IMR-90 (cell line): ENCODE results near the gene LRRC4C. TPM values are rescaled to one million over a fixed set of nuclear protein-coding genes. Genes with fewer than 3 reads are reported as not detected.

ENCODE experiments used
- ATAC-seq: fragments of 200-7000 bp; cut with Tn5 transposase; 2 replicates; pipeline ENCODE4 v1.9.1; 2020; ENCODE audit warnings: low read depth, mild to moderate bottlenecking, moderate library complexity
- BruUV-seq: library from RNA; stranded (reverse); fragments of 400-500 nt; replicated peaks from 2 replicates; lab custom pipeline; 2021; lab: Mats Ljungman, UMichigan
- CTCF ChIA-PET: fragments of 300-600 bp; formaldehyde crosslinking; extraction: SDS; loops from one replicate; lab custom pipeline; 2021; ENCODE audit warnings: antibody characterized with exemption; lab: Yijun Ruan, JAX
- POLR2A ChIA-PET: fragments of 300-600 bp; sonication (Branson Sonifier 250); formaldehyde crosslinking; loops from one replicate; lab custom pipeline; 2022; ENCODE audit warnings: antibody characterized with exemption; ENCODE audit not compliant: unreplicated experiment; lab: Charles Lee
- DNase-seq: peaks from one replicate; pipeline ENCODE4 v3.0.0; 2013
- H2AFZ ChIP-seq: replicated peaks from 2 replicates; pipeline ENCODE3; 2013; ENCODE audit warnings: low read length, mild to moderate bottlenecking; ENCODE audit not compliant: poor library complexity
- H2AK5ac ChIP-seq: 2 replicates; pipeline ENCODE4 v1.6.1; 2013; ENCODE audit warnings: low read depth, low read length, inconsistent platforms
- H2AK9ac ChIP-seq: replicated peaks from 2 replicates; pipeline ENCODE3; 2013; ENCODE audit warnings: mild to moderate bottlenecking, low read depth, low read length, moderate library complexity; ENCODE audit not compliant: poor library complexity
- H2BK120ac ChIP-seq: 2 replicates; pipeline ENCODE4 v1.6.1; 2013; ENCODE audit warnings: low read depth, low read length, inconsistent platforms
- H2BK15ac ChIP-seq: 3 replicates; pipeline ENCODE4 v1.6.1; 2013; ENCODE audit warnings: low read depth, low read length, inconsistent platforms
- H2BK20ac ChIP-seq: 2 replicates; pipeline ENCODE4 v1.6.1; 2013; ENCODE audit warnings: low read depth, mild to moderate bottlenecking, inconsistent platforms, low read length, moderate library complexity
- H2BK5ac ChIP-seq: 2 replicates; pipeline ENCODE4 v1.6.1; 2013; ENCODE audit warnings: mild to moderate bottlenecking, low read depth, low read length, inconsistent platforms; ENCODE audit not compliant: poor library complexity, severe bottlenecking
- H3K14ac ChIP-seq: replicated peaks from 2 replicates; pipeline ENCODE4 v1.6.1; 2013; ENCODE audit warnings: low read depth, low read length, inconsistent platforms
- H3K18ac ChIP-seq: 2 replicates; pipeline ENCODE4 v1.6.1; 2013; ENCODE audit warnings: low read depth, low read length, control low read depth
- H3K23ac ChIP-seq: 2 replicates; pipeline ENCODE4 v1.6.1; 2013; ENCODE audit warnings: low read depth, low read length, inconsistent platforms
- H3K27ac ChIP-seq: 2 replicates; pipeline ENCODE4 v1.5.1; 2013; ENCODE audit warnings: mild to moderate bottlenecking, control low read depth, low read length; ENCODE audit not compliant: insufficient read depth
- H3K27me3 ChIP-seq: 2 replicates; pipeline ENCODE4 v1.6.1; 2013; ENCODE audit warnings: low read length; ENCODE audit not compliant: control insufficient read depth, insufficient read depth
- H3K36me3 ChIP-seq: 2 replicates; pipeline ENCODE4 v1.6.1; 2013; ENCODE audit warnings: low read length, mixed read lengths; ENCODE audit not compliant: control insufficient read depth, insufficient read depth
- H3K4ac ChIP-seq: 2 replicates; pipeline ENCODE4 v1.6.1; 2013; ENCODE audit warnings: low read depth, low read length, inconsistent platforms
- H3K4me1 ChIP-seq: 2 replicates; pipeline ENCODE4 v1.6.1; 2013; ENCODE audit warnings: low read length, mixed read lengths; ENCODE audit not compliant: control insufficient read depth, insufficient read depth
- H3K4me2 ChIP-seq: 2 replicates; pipeline ENCODE4 v1.6.1; 2013; ENCODE audit warnings: low read depth, mild to moderate bottlenecking, control low read depth, low read length, moderate library complexity
- H3K4me3 ChIP-seq: 2 replicates; pipeline ENCODE4 v1.5.1; 2013; ENCODE audit warnings: low read depth, mild to moderate bottlenecking, control low read depth, low read length, moderate library complexity; ENCODE audit not compliant: insufficient read depth
- H3K56ac ChIP-seq: 2 replicates; pipeline ENCODE4 v1.6.1; 2013; ENCODE audit warnings: low read length, inconsistent platforms; ENCODE audit not compliant: insufficient read depth; ENCODE audit errors: extremely low read depth
- H3K79me1 ChIP-seq, 2 experiments: 2 replicates each; pipeline ENCODE4 v1.6.1; 2013; ENCODE audit warnings: low read length in 2 of 2, inconsistent platforms in 1 of 2, low read depth in 1 of 2
- H3K9ac ChIP-seq: 2 replicates; pipeline ENCODE4 v1.6.1; 2013; ENCODE audit warnings: low read depth, low read length, control low read depth
- H3K9me1 ChIP-seq: 2 replicates; pipeline ENCODE4 v1.6.1; 2013; ENCODE audit warnings: low read length, inconsistent platforms; ENCODE audit not compliant: insufficient read depth
- H3K9me3 ChIP-seq: 2 replicates; pipeline ENCODE4 v1.6.1; 2013; ENCODE audit warnings: low read length; ENCODE audit not compliant: control insufficient read depth, insufficient read depth
- H4K20me1 ChIP-seq: 2 replicates; pipeline ENCODE4 v1.6.1; 2013; ENCODE audit warnings: low read length, inconsistent platforms; ENCODE audit not compliant: insufficient read depth
- H4K5ac ChIP-seq: 2 replicates; pipeline ENCODE4 v1.6.1; 2013; ENCODE audit warnings: mild to moderate bottlenecking, low read depth, low read length, control low read depth
- H4K8ac ChIP-seq, 2 experiments: 2 replicates each; pipeline ENCODE4 v1.6.1; 2013; ENCODE audit warnings: low read depth in 2 of 2, low read length in 2 of 2, control low read depth in 1 of 2, inconsistent platforms in 1 of 2
- H4K91ac ChIP-seq: 2 replicates; pipeline ENCODE4 v1.6.1; 2013; ENCODE audit warnings: low read depth, low read length, inconsistent platforms; ENCODE audit not compliant: insufficient read depth
- BHLHE40 ChIP-seq: fragments of 150-350 bp; IDR thresholded peaks from 2 replicates; pipeline ENCODE4 v1.6.1; 2016; ENCODE audit warnings: mild to moderate bottlenecking, low read depth, low read length
- CHD1 ChIP-seq: IDR thresholded peaks from 2 replicates; pipeline ENCODE4 v1.6.1; 2012; ENCODE audit warnings: low read depth, low read length, improper control_type of control experiment
- FOS ChIP-seq: fragments of 150-350 bp; IDR thresholded peaks from 2 replicates; pipeline ENCODE4 v1.6.1; 2016; ENCODE audit warnings: low read depth, low read length
- MAFK ChIP-seq: IDR thresholded peaks from 2 replicates; pipeline ENCODE4 v1.6.1; 2012; ENCODE audit warnings: low read depth, low read length, improper control_type of control experiment
- MXI1 ChIP-seq: IDR thresholded peaks from 2 replicates; pipeline ENCODE4 v1.6.1; 2012; ENCODE audit warnings: low read depth, mild to moderate bottlenecking, low read length, moderate library complexity, borderline replicate concordance
- NFE2L2 ChIP-seq: fragments of 150-350 bp; IDR thresholded peaks from 2 replicates; pipeline ENCODE4 v1.6.1; 2016; ENCODE audit warnings: low read depth, mild to moderate bottlenecking, low read length
- POLR2A ChIP-seq: IDR thresholded peaks from 2 replicates; pipeline ENCODE4 v1.6.1; 2012; ENCODE audit warnings: mild to moderate bottlenecking, low read depth, low read length
- RAD21 ChIP-seq: IDR thresholded peaks from 2 replicates; pipeline ENCODE4 v1.6.1; 2012; ENCODE audit warnings: low read length, improper control_type of control experiment
- RCOR1 ChIP-seq: IDR thresholded peaks from 2 replicates; pipeline ENCODE4 v1.6.1; 2012; ENCODE audit warnings: mild to moderate bottlenecking, low read length, improper control_type of control experiment; ENCODE audit not compliant: insufficient replicate concordance
- SMC3 ChIP-seq: fragments of 150-350 bp; IDR thresholded peaks from 2 replicates; pipeline ENCODE4 v1.6.1; 2016; ENCODE audit warnings: low read depth, mild to moderate bottlenecking, antibody characterized with exemption, low read length, moderate library complexity
- WGBS, 2 experiments: methylation state at CpG; one replicate each; pipeline versions ENCODE4 v1.1.5 to v1.1.7; 2013; ENCODE audit warnings: missing lambda C conversion rate in 2 of 2; ENCODE audit not compliant: insufficient read length in 1 of 2; ENCODE audit errors: extremely low coverage in 2 of 2; 5-methylcytosine and 5-hydroxymethylcytosine counted together
- dilution Hi-C: fragments of 300-500 bp; cut with HindIII; formaldehyde crosslinking; loops from one replicate; pipeline ENCODE4 v1.14.3; 2018; ENCODE audit warnings: low sequenced_read_pairs; ENCODE audit not compliant: unreplicated experiment
- in situ Hi-C: fragments of 300-500 bp; cut with MboI; formaldehyde crosslinking; loops from 3 replicates; pipeline ENCODE4 v1.14.3; 2019; ENCODE audit warnings: low sequenced_read_pairs, inconsistent platforms, mixed read lengths
- intact Hi-C: fragments of 100-400 bp; cut with micrococcal nuclease; formaldehyde crosslinking; loops from 2 replicates; pipeline ENCODE4 v1.10.0; 2022
- polyA plus RNA-seq, 3 experiments: library from polyadenylated mRNA; depleted of rRNA; stranded (reverse); fragments of >200 nt; gene quantifications; 2 replicates each; pipeline ENCODE4 v1.2.3, GENCODE V29; 2012; ENCODE audit warnings: low replicate concordance in 1 of 3
- total RNA-seq: library from RNA; depleted of rRNA; stranded (reverse); fragments of >200 nt; gene quantifications from 2 replicates; pipeline ENCODE4 v1.2.3, GENCODE V29; 2012
- TF ChIP-seq, protein P1 (sequence below): conservative IDR thresholded peaks from 2 replicates; pipeline ENCODE4 v1.5.1; 2012; ENCODE audit warnings: mild to moderate bottlenecking, low read depth, low read length, improper control_type of control experiment

The LRRC4C gene
- total and polyA plus RNA-seq, 2 of the 4 experiments (the other 2 are of a cell fraction), result under 0.01 to 0.03 TPM

GRCh38 chr11:40099426-40100161, 1359.9 kb downstream of the LRRC4C start:
- CTCF ChIA-PET, result no interaction called here
- H2BK120ac ChIP-seq, result no peak overlapping the region
- no peak overlapping the region for H3K23ac ChIP-seq
- H3K18ac ChIP-seq, result no peak overlapping the region
- H3K4me3 ChIP-seq, result no peak overlapping the region
- H3K9me1 ChIP-seq, result no peaks in the 10 kb centered on the region
- H4K91ac ChIP-seq, result no peak overlapping the region
- peaks cover 5% of the 10 kb centered on the region for H3K9me3 ChIP-seq
- ATAC-seq (no peak), DNase-seq (no peak)
- dilution Hi-C loops, result no loop called here
- in situ Hi-C loops, result no loop called here
- no peak overlapping the region for H3K56ac ChIP-seq
- H3K27me3 ChIP-seq, result no peaks in the 10 kb centered on the region
- H3K4ac ChIP-seq, result no peak overlapping the region
- H4K8ac ChIP-seq, result no peak overlapping the region
- H2BK20ac ChIP-seq, result no peak overlapping the region
- no CpG with 5 or more reads among the region's 13 CpGs for WGBS, 2 experiments
- no peak overlapping the region for H2AK9ac ChIP-seq
- TF ChIP-seq SMC3 (no peak), RCOR1 (no peak), BHLHE40 (no peak), NFE2L2 (no peak), MAFK (no peak), POLR2A (no peak), FOS (no peak), MXI1 (no peak), RAD21 (no peak), CHD1 (no peak)
- TF ChIP-seq, protein P1, sequence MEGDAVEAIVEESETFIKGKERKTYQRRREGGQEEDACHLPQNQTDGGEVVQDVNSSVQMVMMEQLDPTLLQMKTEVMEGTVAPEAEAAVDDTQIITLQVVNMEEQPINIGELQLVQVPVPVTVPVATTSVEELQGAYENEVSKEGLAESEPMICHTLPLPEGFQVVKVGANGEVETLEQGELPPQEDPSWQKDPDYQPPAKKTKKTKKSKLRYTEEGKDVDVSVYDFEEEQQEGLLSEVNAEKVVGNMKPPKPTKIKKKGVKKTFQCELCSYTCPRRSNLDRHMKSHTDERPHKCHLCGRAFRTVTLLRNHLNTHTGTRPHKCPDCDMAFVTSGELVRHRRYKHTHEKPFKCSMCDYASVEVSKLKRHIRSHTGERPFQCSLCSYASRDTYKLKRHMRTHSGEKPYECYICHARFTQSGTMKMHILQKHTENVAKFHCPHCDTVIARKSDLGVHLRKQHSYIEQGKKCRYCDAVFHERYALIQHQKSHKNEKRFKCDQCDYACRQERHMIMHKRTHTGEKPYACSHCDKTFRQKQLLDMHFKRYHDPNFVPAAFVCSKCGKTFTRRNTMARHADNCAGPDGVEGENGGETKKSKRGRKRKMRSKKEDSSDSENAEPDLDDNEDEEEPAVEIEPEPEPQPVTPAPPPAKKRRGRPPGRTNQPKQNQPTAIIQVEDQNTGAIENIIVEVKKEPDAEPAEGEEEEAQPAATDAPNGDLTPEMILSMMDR, result no peak
- no peak overlapping the region for H4K5ac ChIP-seq
- H3K79me1 ChIP-seq, result no peaks in the 10 kb centered on the region
- H3K27ac ChIP-seq, result no peak overlapping the region
- H2AK5ac ChIP-seq, result no peak overlapping the region
- H2AFZ ChIP-seq, result no peak overlapping the region
- H2BK15ac ChIP-seq, result no peak overlapping the region
- POLR2A ChIA-PET, result interaction anchor here (0.6 kb wide), 1 partner anchor 119 kb away, joined by 3 read pairs; no protein-coding TSS in a partner anchor
- intact Hi-C loops, result no loop called here
- H3K4me1 ChIP-seq, result no peaks in the 10 kb centered on the region
- no peak overlapping the region for H2BK5ac ChIP-seq
- no TSS peak for BruUV-seq
- H3K36me3 ChIP-seq, result no peaks in the 10 kb centered on the region
- no peak overlapping the region for H3K4me2 ChIP-seq
- no peak overlapping the region for H3K9ac ChIP-seq
- H4K20me1 ChIP-seq, result no peaks in the 10 kb centered on the region
- H3K14ac ChIP-seq, result no peak overlapping the region
